SK-N-SH treated with all-trans-retinoic acid at 6 μM for 48 hours (cell line): ENCODE data around the gene USP15.

Experiments used
- ARNTL ChIP-seq: fragments of 450-650 bp; formaldehyde crosslinking; IDR thresholded peaks from 2 replicates; pipeline ENCODE4 v1.5.0; 2020; ENCODE audit warnings: low read depth, mild to moderate bottlenecking, moderate library complexity, borderline replicate concordance
- CREB5 ChIP-seq: fragments of 250-450 bp; sonication (Bioruptor Pico); IDR thresholded peaks from 2 replicates; pipeline ENCODE4 v1.5.1; 2020; ENCODE audit warnings: low read depth, mild to moderate bottlenecking, moderate library complexity
- GLIS3 ChIP-seq: fragments of 250-450 bp; sonication (Bioruptor Pico); IDR thresholded peaks from 2 replicates; pipeline ENCODE4 v1.5.0; 2020; ENCODE audit warnings: mild to moderate bottlenecking, moderate library complexity
- PATZ1 ChIP-seq: fragments of 250-450 bp; sonication (Bioruptor Pico); IDR thresholded peaks from 2 replicates; pipeline ENCODE4 v1.8.0; 2020; ENCODE audit warnings: mild to moderate bottlenecking, moderate library complexity, borderline replicate concordance
- SNAI2 ChIP-seq: fragments of 250-450 bp; sonication (Bioruptor Pico); IDR thresholded peaks from 2 replicates; pipeline ENCODE4 v1.5.0; 2020; ENCODE audit warnings: mild to moderate bottlenecking, moderate library complexity
- ZNF565 ChIP-seq: fragments of 450-650 bp; formaldehyde crosslinking; conservative IDR thresholded peaks from 2 replicates; pipeline ENCODE4 v1.5.0; 2020; ENCODE audit warnings: low read depth, mild to moderate bottlenecking, moderate library complexity

- TF ChIP-seq ARNTL (CRISPR knock-in tag) (no peak), ZNF565 (CRISPR knock-in tag) (no peak), PATZ1 (no peak), CREB5 (CRISPR knock-in tag) (no peak), SNAI2 (no peak), GLIS3 (CRISPR knock-in tag) (no peak)
Observed at GRCh38 chr12:62382526-62382925, 122.3 kb downstream of the USP15 start.
